ENCODE results near the gene NCOA5. TPM values are rescaled to one million over a fixed set of nuclear protein-coding genes. Genes with fewer than 3 reads are reported as not detected.
A peak's percentile ranks its signal among the peaks of the same experiment; 100 is the strongest.

NCOA5 gene
- total RNA-seq, 1 experiment from 2014 or later: 34.4 TPM

- DNase-seq: no peak
- TF ChIP-seq, protein P1, sequence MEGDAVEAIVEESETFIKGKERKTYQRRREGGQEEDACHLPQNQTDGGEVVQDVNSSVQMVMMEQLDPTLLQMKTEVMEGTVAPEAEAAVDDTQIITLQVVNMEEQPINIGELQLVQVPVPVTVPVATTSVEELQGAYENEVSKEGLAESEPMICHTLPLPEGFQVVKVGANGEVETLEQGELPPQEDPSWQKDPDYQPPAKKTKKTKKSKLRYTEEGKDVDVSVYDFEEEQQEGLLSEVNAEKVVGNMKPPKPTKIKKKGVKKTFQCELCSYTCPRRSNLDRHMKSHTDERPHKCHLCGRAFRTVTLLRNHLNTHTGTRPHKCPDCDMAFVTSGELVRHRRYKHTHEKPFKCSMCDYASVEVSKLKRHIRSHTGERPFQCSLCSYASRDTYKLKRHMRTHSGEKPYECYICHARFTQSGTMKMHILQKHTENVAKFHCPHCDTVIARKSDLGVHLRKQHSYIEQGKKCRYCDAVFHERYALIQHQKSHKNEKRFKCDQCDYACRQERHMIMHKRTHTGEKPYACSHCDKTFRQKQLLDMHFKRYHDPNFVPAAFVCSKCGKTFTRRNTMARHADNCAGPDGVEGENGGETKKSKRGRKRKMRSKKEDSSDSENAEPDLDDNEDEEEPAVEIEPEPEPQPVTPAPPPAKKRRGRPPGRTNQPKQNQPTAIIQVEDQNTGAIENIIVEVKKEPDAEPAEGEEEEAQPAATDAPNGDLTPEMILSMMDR (IDR thresholded peaks at IDR 0.05; ENCODE audit: unreplicated experiment): no peak
- peaks cover 7% of the 10 kb centered on the region for H3K36me3 Mint-ChIP-seq (ENCODE audit: insufficient read depth, unreplicated experiment)
- BruUV-seq (replicated peaks): no TSS peak
- intact Hi-C loops (cut with micrococcal nuclease; ENCODE audit: unreplicated experiment): no loop called here
- peaks cover 63% of the 10 kb centered on the region for H3K27me3 Mint-ChIP-seq (ENCODE audit: unreplicated experiment)
- H3K4me1 Mint-ChIP-seq (ENCODE audit: low read depth, unreplicated experiment): peaks cover 8% of the 10 kb centered on the region
- no peak overlapping the region for H3K27ac Mint-ChIP-seq (ENCODE audit: unreplicated experiment)
- no peaks in the 10 kb centered on the region for H3K9me3 Mint-ChIP-seq (ENCODE audit: low read depth, unreplicated experiment)
- H3K4me3 Mint-ChIP-seq (ENCODE audit: low read depth, unreplicated experiment): no peak overlapping the region
- CTCF ChIA-PET: no interaction called here
Measured at GRCh38 chr20:46122071-46122470, 32.3 kb upstream of the NCOA5 start.

- intact Hi-C loops (cut with micrococcal nuclease; ENCODE audit: unreplicated experiment): no loop called here
- TF ChIP-seq, protein P1 (IDR thresholded peaks at IDR 0.05; ENCODE audit: unreplicated experiment): no peak
- Mint-ChIP-seq H3K4me3 (ENCODE audit: low read depth, unreplicated experiment) (no peak overlapping the region), H3K36me3 (ENCODE audit: insufficient read depth, unreplicated experiment) (peaks cover 7% of the 10 kb centered on the region), H3K9me3 (ENCODE audit: low read depth, unreplicated experiment) (no peaks in the 10 kb centered on the region), H3K27me3 (ENCODE audit: unreplicated experiment) (peaks cover 56% of the 10 kb centered on the region), H3K4me1 (ENCODE audit: low read depth, unreplicated experiment) (peaks cover 8% of the 10 kb centered on the region), H3K27ac (ENCODE audit: unreplicated experiment) (no peak overlapping the region)
- no TSS peak for BruUV-seq (replicated peaks)
- no peak for DNase-seq
- CTCF ChIA-PET: interaction anchor here (0.5 kb wide), 1 partner anchor 135 kb away, joined by 4 read pairs; no protein-coding TSS in a partner anchor
Measured at GRCh38 chr20:46121184-46121930, 31.6 kb upstream of the NCOA5 start.

DNA sequence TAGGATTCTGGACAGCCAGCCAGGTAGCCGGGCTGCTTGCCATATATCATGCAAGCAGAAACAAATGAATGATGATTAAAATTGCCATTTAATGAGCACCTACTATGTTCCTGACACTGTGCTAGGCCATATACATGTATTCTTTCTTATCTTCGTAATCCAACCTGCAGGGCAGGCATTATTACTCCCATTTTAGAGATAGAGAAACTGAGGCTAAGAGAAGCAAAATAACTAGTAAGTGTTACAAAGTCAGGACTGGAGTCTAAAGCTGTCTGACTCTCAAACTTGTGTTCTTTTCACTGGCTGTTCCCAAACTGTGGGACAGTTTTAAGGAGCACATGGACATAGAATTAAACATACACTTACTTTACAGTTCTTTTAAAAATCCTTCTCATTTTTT is 30.4 kb upstream of the NCOA5 start:
- Mint-ChIP-seq H3K9me3 (ENCODE audit: low read depth, unreplicated experiment) (no peaks in the 10 kb centered on the region), H3K27ac (ENCODE audit: unreplicated experiment) (no peak overlapping the region), H3K36me3 (ENCODE audit: insufficient read depth, unreplicated experiment) (peaks cover 7% of the 10 kb centered on the region), H3K4me1 (ENCODE audit: low read depth, unreplicated experiment) (peaks cover 8% of the 10 kb centered on the region), H3K4me3 (ENCODE audit: low read depth, unreplicated experiment) (no peak overlapping the region), H3K27me3 (ENCODE audit: unreplicated experiment) (peaks cover 56% of the 10 kb centered on the region)
- DNase-seq: no peak
- CTCF ChIA-PET: interaction anchor here (0.6 to 1.0 kb wide), 2 partner anchors 31 to 471 kb away, joined by 3 read pairs; no protein-coding TSS in a partner anchor
- BruUV-seq (replicated peaks): no TSS peak
- TF ChIP-seq, protein P1 (IDR thresholded peaks at IDR 0.05; ENCODE audit: unreplicated experiment): no peak
- intact Hi-C loops (cut with micrococcal nuclease; ENCODE audit: unreplicated experiment): no loop called here

GRCh38 chr20:46119547-46119946 is 29.8 kb upstream of the NCOA5 start:
- intact Hi-C loops (cut with micrococcal nuclease; ENCODE audit: unreplicated experiment): no loop called here
- TF ChIP-seq, protein P1 (IDR thresholded peaks at IDR 0.05; ENCODE audit: unreplicated experiment): no peak
- CTCF ChIA-PET: interaction anchor here (0.6 to 1.0 kb wide), 2 partner anchors 31 to 471 kb away, joined by 3 read pairs; no protein-coding TSS in a partner anchor
- BruUV-seq (replicated peaks): TSS peak; percentile 24
- no peak for DNase-seq
- Mint-ChIP-seq H3K27me3 (ENCODE audit: unreplicated experiment) (peaks cover 59% of the 10 kb centered on the region), H3K4me1 (ENCODE audit: low read depth, unreplicated experiment) (peaks cover 8% of the 10 kb centered on the region), H3K27ac (ENCODE audit: unreplicated experiment) (no peak overlapping the region), H3K9me3 (ENCODE audit: low read depth, unreplicated experiment) (no peaks in the 10 kb centered on the region), H3K36me3 (ENCODE audit: insufficient read depth, unreplicated experiment) (peaks cover 7% of the 10 kb centered on the region), H3K4me3 (ENCODE audit: low read depth, unreplicated experiment) (no peak overlapping the region)

Data from Calu3 (cell line).